NCI-H1092 (cell line): ENCODE measurements around the gene ADNP.

ENCODE experiments used
- DNase-seq: peaks from one replicate; lab custom pipeline; 2025; lab: John Stamatoyannopoulos, UW

The ADNP gene

GRCh38 chr20:50872560-50873425, 58.4 kb downstream of the ADNP start:
- no peak for DNase-seq

- no peak for DNase-seq
Observed at GRCh38 chr20:50870561-50871161, 60.6 kb downstream of the ADNP start.

- DNase-seq, result no peak
Observed at GRCh38 chr20:50868509-50869495, 62.4 kb downstream of the ADNP start.

- DNase-seq, result no peak
Observed at GRCh38 chr20:50867805-50868204, 63.4 kb downstream of the ADNP start.

GRCh38 chr20:50866831-50867230, 64.4 kb downstream of the ADNP start:
- no peak for DNase-seq

- DNase-seq, result no peak
Observed at GRCh38 chr20:50866036-50866685, 65.1 kb downstream of the ADNP start.

- no peak for DNase-seq
Observed at GRCh38 chr20:50865591-50865990, 65.6 kb downstream of the ADNP start.

GRCh38 chr20:50865114-50865513, 66.1 kb downstream of the ADNP start:
- DNase-seq, result no peak

GRCh38 chr20:50862546-50862945, 68.7 kb downstream of the ADNP start:
- no peak for DNase-seq

GRCh38 chr20:50861012-50861411, 70.2 kb downstream of the ADNP start:
- DNase-seq, result no peak

GRCh38 chr20:50859161-50859560, 72.1 kb downstream of the ADNP start:
- DNase-seq, result no peak

GRCh38 chr20:50858525-50858924, 72.7 kb downstream of the ADNP start:
- no peak for DNase-seq

- no peak for DNase-seq
Observed at GRCh38 chr20:50857348-50857747, 73.9 kb downstream of the ADNP start.

- DNase-seq, result no peak
Observed at GRCh38 chr20:50856475-50857041, 74.7 kb downstream of the ADNP start.

- DNase-seq, result no peak
Observed at GRCh38 chr20:50855498-50856474, 75.5 kb downstream of the ADNP start.

GRCh38 chr20:50854506-50855249, 76.6 kb downstream of the ADNP start:
- no peak for DNase-seq

- DNase-seq, result no peak
Observed at GRCh38 chr20:50852085-50852484, 79.2 kb downstream of the ADNP start.

GRCh38 chr20:50850721-50851286, 80.4 kb downstream of the ADNP start:
- no peak for DNase-seq
